OCI-M2 (cell line): Measurements from ENCODE around the gene SMARCA1.

Source experiments
- DNase-seq: peaks from one replicate; lab custom pipeline; 2025; ENCODE audit not compliant: unreplicated experiment; lab: John Stamatoyannopoulos, UW

The SMARCA1 gene

DNA sequence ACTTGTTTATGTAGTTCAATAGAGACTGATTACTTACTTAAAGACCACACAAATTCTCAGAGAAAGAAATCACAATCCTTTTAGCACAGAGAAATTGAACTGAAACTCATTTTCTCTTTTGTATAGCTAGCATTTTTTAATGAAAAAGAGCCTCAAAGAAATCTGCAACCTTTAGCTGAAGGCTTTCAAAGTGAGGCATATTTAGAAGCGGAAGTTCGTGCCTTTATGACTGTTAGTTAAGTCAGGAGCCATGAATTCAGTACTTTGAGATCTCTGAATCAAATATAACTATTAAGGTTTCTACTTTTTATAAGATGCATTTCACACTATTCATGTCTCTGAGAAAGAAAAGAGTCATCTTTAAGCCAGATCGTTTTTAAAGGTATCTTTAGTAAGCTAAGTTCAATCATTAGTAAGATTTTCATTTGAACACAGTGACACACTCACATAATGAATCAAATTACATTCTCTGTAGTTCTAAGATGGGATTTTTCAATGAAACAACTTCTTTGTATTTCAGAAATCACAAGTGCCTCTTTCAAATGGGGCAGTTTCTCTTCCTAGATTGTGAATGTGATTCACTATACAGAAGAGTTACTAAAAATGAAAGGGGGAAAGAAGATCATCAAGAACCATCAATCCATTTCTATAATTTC, 61.4 kb downstream of the SMARCA1 start:
- no peak for DNase-seq

DNA sequence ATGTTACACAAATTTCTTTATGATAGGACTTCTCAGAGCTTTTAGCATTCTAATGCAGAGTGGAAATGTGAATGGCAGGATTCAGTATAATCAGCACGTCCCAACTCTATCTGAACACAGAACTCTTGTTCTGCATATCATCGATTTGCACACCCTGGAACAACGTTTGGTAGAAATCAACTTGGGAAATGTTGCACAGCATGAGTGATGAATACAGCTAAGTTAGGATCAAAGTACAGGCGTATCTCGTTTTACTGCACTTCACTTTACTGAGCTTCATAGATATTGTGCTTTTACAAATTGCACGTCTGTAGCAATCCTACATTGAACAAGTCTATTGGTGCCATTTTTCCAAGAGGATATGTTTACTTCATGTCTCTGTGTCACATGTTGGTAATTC, 70.8 kb downstream of the SMARCA1 start:
- no peak for DNase-seq

DNA sequence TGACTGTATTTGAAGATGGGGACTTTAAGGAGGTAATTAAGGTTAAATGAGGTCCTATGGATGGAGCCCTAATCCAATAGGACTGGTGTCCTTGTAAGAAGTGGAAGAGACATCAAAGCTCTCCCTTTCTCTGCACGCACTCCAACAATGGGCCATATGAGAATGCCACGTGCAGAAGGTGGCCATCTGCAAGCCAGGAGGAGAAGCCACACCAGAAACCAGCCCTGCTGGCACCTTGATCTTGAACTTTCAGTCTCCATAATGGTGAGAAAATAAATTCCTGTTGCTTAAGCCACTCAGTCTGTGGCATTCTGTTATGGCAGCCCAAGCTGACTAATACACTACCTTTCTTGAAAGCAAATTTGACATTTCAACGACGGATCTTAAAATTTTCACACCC, 73.2 kb downstream of the SMARCA1 start:
- no peak for DNase-seq

DNA sequence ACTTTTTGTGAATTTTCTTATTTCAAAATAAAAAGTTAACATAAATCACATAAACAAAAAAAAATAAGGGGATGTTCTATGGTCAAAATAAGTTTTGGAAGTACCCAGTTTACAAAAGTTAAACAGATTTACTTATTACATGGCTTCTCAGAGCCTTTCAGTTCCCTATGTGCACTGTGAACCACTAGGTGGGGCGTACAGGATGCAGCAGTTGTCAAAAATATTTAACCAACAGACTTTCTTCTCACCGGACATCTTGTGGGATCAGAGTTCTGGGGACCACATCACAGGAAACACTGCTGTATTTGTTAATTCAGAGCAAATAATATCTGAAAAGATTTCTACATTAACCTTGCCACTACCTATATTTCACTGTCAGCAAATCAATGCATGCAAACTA, 74.1 kb downstream of the SMARCA1 start:
- DNase-seq = no peak

DNA sequence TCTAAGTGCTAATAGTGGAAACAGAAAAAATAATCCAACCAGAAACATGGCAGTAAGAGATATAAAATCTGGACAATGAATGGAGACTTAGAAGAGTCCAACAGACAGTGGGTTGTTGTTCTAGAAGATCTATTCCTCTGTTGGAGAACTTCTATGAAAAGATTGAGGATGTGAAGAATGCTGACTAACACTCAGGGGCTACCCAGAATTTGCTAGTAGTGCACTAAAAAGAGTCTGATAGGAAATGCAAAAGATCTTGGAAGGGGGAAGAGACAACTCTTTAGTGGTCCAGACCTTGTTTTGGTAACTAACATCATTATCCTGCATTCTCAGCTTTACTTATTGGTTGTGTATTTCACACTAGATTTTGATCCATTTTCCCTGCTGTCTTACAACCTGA, 77.9 kb downstream of the SMARCA1 start:
- DNase-seq = no peak

DNA sequence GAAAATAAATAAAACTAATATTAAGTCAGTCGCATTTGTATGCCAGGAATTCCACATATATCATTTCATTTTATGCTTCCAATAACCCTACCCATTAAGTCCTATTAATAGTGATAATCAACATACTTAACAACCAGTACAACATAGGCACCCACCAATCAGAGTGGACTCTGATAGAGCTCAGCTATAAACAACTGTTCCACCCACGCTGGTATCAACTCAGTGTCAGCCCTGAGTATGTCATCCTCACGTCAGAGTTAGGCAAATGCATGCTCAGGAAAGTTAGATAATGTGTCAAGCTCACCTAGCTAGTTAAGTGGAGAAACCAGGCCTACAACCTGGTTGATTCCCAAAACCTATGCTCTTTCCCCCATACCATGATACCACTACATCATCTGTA, 89.3 kb downstream of the SMARCA1 start:
- no peak for DNase-seq

DNA sequence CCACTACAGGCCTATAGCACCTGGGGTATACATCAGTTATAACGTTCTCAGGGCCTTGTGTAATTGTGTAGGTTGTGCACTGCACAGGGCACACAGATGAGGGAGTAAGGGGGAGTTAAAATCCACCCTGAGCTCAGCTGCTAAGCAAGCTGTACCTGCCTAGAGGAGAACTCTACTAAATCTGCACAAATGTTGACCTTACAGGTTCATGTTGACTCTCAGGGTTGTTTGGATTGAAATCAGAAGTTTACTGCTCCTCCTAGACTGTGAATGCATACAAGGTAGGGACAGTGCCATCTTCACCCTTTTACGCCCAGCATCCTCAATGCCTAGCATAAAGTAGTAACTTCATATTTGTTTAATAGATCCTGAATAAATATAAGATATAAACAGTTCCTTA, 89.8 kb downstream of the SMARCA1 start:
- no peak for DNase-seq

DNA sequence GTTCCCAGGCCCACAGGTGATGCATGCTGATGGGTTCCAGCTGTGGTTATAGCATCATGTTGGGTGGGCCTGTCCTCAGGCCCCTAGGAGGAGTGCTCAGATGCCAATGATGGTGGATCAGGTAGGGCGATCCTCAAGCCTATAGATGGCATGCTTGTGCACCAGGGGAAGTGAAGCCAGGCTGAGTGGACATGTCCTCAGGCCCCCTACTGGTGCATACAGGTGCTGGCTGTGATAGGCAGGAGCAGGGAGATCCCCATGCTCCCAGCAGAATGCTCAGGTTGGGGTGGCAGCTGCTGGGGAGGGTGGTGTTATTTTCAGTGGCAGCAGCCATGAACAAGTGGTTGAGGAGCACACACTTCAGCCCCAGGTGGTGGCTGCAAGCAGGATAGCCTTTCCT, 96.0 kb downstream of the SMARCA1 start:
- DNase-seq = no peak

DNA sequence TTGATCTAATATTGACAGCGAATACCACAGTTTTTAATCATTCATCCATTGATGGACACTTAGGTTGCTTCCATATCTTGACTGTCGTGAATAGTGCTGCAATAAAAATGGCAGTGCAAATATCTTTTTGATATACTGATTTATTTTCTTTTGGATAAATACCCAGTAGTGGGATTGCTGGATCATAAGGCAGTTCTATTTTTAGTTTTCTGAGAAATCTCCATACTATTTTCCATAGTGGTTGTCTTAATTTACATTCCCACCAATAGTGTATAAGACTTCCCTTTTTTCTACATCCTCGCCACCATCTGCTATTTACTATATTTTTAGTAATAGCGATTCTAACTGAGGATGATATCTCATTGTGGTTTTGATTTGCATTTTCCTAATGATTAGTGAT, 100.1 kb downstream of the SMARCA1 start:
- DNase-seq = no peak

DNA sequence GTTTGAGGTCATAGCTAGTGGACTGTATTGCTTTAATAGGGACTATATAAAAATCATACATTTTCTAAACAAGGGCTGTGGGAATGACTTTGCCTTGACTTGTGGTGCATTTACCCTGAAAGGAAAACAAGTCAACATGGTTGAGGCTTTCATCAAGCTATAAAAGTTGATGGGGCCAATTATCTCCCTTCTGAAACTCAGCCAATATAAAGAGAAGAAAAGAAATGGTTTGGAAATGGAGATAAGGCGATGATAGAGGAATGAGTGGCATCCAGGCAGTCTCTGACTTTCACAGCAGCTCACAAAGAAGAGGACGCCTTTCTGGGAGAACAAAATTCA, 118.7 kb downstream of the SMARCA1 start:
- DNase-seq = no peak

DNA sequence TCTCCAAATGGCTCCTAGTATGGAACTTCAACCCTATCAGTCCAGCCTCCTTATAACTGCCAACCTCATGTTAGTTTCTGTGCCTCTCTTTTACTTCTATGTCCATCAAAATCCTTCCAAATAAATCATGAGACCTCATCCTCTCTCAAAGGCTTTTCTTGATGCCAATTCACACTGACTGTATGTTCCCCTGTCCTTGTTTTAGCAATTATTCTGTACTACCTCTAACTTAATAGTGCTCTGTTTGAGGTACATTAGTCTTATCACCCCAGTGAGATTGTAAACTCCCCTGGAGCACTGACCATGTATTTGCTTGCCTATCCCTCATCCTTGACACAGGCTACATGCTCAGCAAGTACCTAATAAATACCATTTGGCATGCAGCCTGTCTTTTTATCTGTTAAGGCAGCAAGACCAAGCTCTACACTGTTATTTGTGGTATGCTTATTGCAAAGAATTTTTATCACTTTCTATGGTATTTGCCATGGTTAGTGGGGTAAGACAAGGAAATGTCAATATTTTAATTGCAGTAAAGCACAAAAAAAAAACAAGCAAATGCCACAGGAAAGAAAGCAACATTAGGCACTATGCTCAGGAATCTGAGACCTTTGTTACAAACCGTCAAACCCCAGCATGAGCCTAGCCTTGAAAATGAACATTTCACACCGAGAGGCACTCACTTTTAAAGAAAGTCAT, 119.2 kb downstream of the SMARCA1 start:
- no peak for DNase-seq
